ENCODE data around the gene CDH6. TPM values are rescaled to one million over a fixed set of nuclear protein-coding genes. Genes with fewer than 3 reads are reported as not detected.

The CDH6 gene
- total RNA-seq, 4 donors from 2014 or later = 1.00 to 2.9 (median 1.4) TPM

- H3K4me3 ChIP-seq = no peak overlapping the region
- no peak overlapping the region for H3K27ac ChIP-seq
- no peak for TF ChIP-seq POLR2A (IDR thresholded peaks at IDR 0.05)
- DNase-seq (no peak), ATAC-seq (no peak)
- in situ Hi-C loops (cut with MboI; ENCODE audit: low sequenced_read_pairs in 4 of 4) = no loop called here
- no peaks in the 10 kb centered on the region for H3K36me3 ChIP-seq
- no peaks in the 10 kb centered on the region for H3K9me3 ChIP-seq
- no peaks in the 10 kb centered on the region for H3K4me1 ChIP-seq
- H3K27me3 ChIP-seq = no peaks in the 10 kb centered on the region
- intact Hi-C loops (cut with DNase I; ENCODE audit: low total_unique reads) = no loop called here
Measured at GRCh38 chr5:31244921-31245320, 51.4 kb downstream of the CDH6 start.

- in situ Hi-C loops (cut with MboI; ENCODE audit: low sequenced_read_pairs in 4 of 4) = no loop called here
- intact Hi-C loops (cut with DNase I; ENCODE audit: low total_unique reads) = no loop called here
- no peaks in the 10 kb centered on the region for H3K4me1 ChIP-seq
- no peak for TF ChIP-seq CTCF (IDR thresholded peaks at IDR 0.05 in 4 of 5, conservative IDR thresholded peaks at IDR 0.05 in 1 of 5)
- TF ChIP-seq POLR2A (IDR thresholded peaks at IDR 0.05) = no peak
- H3K36me3 ChIP-seq = no peaks in the 10 kb centered on the region
- ATAC-seq (no peak), DNase-seq (no peak)
- H3K4me3 ChIP-seq = no peak overlapping the region
- H3K9me3 ChIP-seq = no peaks in the 10 kb centered on the region
- H3K27ac ChIP-seq = no peak overlapping the region
- no peaks in the 10 kb centered on the region for H3K27me3 ChIP-seq
Measured at GRCh38 chr5:31247381-31247780, 53.9 kb downstream of the CDH6 start.

- no peak overlapping the region for H3K4me3 ChIP-seq
- no peak overlapping the region for H3K27ac ChIP-seq
- no peaks in the 10 kb centered on the region for H3K36me3 ChIP-seq
- H3K4me1 ChIP-seq = no peaks in the 10 kb centered on the region
- no peak for DNase-seq
- H3K27me3 ChIP-seq = no peaks in the 10 kb centered on the region
- no peak for ATAC-seq
- intact Hi-C loops (cut with DNase I; ENCODE audit: low total_unique reads) = no loop called here
- H3K9me3 ChIP-seq = no peaks in the 10 kb centered on the region
- TF ChIP-seq CTCF (IDR thresholded peaks at IDR 0.05 in 4 of 5, conservative IDR thresholded peaks at IDR 0.05 in 1 of 5) (no peak), POLR2A (IDR thresholded peaks at IDR 0.05) (no peak)
- in situ Hi-C loops (cut with MboI; ENCODE audit: low sequenced_read_pairs in 4 of 4) = no loop called here
Measured at GRCh38 chr5:31250201-31250600, 56.7 kb downstream of the CDH6 start.

GRCh38 chr5:31251032-31251431 is 57.5 kb downstream of the CDH6 start:
- no peak for DNase-seq
- Histone ChIP-seq H3K27me3 (no peaks in the 10 kb centered on the region), H3K4me1 (no peaks in the 10 kb centered on the region), H3K9me3 (no peaks in the 10 kb centered on the region), H3K36me3 (no peaks in the 10 kb centered on the region), H3K4me3 (no peak overlapping the region), H3K27ac (no peak overlapping the region)
- no peak for ATAC-seq
- TF ChIP-seq POLR2A (IDR thresholded peaks at IDR 0.05) (no peak), CTCF (IDR thresholded peaks at IDR 0.05 in 4 of 5, conservative IDR thresholded peaks at IDR 0.05 in 1 of 5) (no peak)
- in situ Hi-C loops (cut with MboI; ENCODE audit: low sequenced_read_pairs in 4 of 4) (no loop called here), intact Hi-C loops (cut with DNase I; ENCODE audit: low total_unique reads) (no loop called here)

- no peak for TF ChIP-seq CTCF (IDR thresholded peaks at IDR 0.05 in 4 of 5, conservative IDR thresholded peaks at IDR 0.05 in 1 of 5)
- TF ChIP-seq POLR2A (IDR thresholded peaks at IDR 0.05) = no peak
- H3K27me3 ChIP-seq = no peaks in the 10 kb centered on the region
- intact Hi-C loops (cut with DNase I; ENCODE audit: low total_unique reads) = no loop called here
- no peak overlapping the region for H3K4me3 ChIP-seq
- DNase-seq (no peak), ATAC-seq (no peak)
- in situ Hi-C loops (cut with MboI; ENCODE audit: low sequenced_read_pairs in 4 of 4) = no loop called here
- H3K9me3 ChIP-seq = no peaks in the 10 kb centered on the region
- no peaks in the 10 kb centered on the region for H3K36me3 ChIP-seq
- H3K4me1 ChIP-seq = no peaks in the 10 kb centered on the region
- H3K27ac ChIP-seq = no peak overlapping the region
Measured at GRCh38 chr5:31255041-31255440, 61.6 kb downstream of the CDH6 start.
